Stimulated activated CD4-positive, alpha-beta T cell treated with anti-CD3 and anti-CD28 coated beads, Interleukin-4, amount 100 ng/mL, for 48 hours (primary cell): ENCODE measurements around the gene POFUT2.

Experiments
- DNase-seq, 2 donors: peaks; one replicate each; pipeline ENCODE4 v3.0.0-alpha.2; 2020; ENCODE audit warnings: low read depth in 2 of 2

POFUT2 gene

GRCh38 chr21:45262616-45263015, 25.1 kb downstream of the POFUT2 start:
- no peak for DNase-seq

- no peak for DNase-seq
Measured at GRCh38 chr21:45262041-45262581, 25.6 kb downstream of the POFUT2 start.

DNA sequence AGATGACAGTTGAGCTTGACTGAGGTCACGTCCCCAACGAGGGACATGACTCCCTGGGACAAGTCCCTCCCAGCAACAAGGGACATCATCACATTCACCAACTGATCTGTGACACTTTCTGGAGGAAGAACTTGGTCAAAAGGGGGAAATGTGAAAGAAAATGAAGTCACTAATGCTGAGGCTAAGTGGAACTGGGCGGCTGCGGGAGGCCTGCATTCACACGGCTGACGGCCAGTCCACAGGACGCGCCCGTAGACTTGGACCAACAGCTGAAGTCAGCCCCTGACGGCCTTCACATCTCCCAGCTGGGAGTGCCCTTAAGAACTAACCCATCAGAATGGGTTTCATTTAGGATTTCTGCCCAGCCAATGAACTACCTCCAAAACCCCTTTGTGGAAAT, 26.6 kb downstream of the POFUT2 start:
- DNase-seq: no peak

DNA sequence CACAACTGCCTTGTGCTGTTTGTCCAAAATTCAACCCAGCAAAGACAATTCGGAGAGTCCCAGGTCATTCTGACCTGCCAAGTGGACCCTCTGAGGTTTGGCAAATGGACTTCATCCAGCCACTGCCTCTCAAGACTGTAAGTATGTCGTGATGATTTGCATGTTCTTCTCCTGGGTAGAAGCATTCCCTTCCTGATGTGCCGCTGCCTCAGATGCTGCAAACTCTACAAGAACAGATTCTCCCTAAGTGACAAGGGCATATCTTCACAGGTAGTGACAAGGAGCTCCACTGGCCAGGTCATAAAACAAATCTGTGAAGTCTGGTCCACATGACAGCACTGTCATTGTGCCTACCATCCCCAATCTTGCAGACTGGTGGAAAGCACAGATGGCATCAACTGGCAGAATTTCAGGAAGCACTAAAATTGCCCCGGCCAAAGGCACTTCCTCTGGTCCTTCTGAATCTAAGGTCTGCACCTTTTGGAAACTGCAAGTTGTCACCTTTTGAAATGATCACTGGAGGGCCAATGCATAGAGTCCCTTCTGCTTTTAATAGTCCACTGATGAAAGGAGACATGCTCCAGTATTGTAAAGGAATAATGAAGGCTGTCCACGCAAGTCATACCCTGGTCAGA, 27.4 kb downstream of the POFUT2 start:
- DNase-seq: no peak

GRCh38 chr21:45259206-45259840, 28.4 kb downstream of the POFUT2 start:
- no peak for DNase-seq

DNA sequence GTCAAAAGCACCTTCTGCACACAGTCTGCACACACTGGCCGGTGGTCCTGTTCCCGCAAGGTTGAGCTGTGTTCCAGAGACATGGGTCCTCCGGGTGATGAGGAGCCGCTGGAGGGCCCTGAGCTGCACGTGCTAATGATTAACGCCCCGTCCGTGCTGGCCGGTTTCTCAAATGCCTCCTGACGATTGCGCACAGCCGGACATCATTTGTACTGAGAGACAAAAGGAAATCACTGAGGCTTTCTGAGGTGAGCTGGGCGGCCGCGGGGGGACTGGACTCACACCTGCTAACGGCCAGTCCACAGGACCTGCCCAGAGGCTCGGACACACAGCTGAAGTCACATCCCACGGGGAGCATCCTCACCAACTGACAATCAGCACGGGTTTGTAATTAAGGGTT, 29.2 kb downstream of the POFUT2 start:
- DNase-seq: no peak

DNA sequence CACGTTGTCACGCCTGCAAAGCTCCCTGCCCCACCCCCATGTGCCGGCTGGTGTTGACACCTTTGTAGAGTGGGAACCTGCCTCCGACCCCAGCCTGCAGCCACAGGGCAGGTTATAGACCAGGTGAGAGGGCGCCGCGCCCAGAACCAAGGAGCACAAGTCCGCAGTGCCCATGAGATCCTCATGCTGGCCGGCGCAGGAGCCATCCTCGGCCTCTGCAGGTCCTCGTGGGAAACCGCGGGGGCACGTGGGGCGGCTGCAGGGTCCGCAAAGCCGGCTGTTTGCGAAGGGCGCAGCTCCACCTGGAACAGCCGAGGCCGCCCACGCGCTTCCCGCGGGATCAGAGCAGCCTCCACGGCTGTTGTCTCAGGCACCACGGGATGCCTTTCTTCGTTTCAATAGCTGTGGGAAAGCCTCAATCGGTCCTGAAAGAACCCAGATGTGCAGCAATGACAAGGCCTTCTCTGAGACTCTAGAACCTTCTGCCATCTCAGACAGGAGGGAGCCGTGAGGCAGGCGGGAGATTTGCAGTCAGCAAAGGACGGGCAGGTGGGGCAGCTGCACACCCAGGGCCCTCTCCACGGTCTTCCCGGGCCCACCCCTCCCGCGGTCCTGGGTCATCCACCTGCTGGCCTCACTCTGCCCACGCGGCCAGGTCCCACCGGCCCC, 29.9 kb downstream of the POFUT2 start:
- DNase-seq: no peak

DNA sequence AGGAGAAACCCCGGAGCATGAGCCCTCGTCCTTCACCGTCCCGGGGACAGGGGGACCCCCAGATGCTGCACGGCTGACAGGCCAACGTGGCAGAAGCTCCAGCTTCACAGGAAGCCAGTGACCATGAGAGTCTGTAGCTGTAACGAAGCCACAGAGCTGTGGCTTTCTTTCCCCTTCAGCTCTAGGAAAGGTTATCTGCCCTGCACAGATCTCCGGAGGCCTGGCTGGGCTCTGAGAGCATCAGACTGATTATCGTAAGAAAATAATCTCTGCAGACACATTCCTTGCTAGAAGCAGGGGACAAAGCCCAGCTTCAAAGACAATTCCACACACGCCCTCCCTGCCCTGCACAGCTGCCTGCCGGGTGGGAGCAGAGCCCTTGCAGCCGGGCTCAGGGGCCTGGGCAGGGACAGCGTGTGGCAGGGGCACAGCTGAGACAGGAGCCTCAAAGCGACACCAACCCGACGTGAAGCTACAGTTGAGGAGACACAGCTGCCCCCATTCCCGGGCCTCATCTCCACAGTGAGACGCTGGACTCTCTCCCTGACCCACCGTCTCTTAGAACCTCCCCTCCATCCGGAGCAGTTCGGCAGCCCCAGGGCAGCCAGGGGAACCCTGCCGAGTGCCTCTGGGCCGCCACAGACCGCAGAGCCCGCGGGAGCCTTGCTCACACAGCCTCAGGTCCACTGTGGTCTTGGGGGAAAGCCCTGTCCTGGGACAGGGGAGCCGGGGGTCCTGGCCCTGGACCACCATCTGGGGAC, 30.6 kb downstream of the POFUT2 start:
- DNase-seq: no peak

- DNase-seq: no peak
Measured at GRCh38 chr21:45256021-45256911, 31.4 kb downstream of the POFUT2 start.

- no peak for DNase-seq
Measured at GRCh38 chr21:45255381-45256020, 32.2 kb downstream of the POFUT2 start.

DNA sequence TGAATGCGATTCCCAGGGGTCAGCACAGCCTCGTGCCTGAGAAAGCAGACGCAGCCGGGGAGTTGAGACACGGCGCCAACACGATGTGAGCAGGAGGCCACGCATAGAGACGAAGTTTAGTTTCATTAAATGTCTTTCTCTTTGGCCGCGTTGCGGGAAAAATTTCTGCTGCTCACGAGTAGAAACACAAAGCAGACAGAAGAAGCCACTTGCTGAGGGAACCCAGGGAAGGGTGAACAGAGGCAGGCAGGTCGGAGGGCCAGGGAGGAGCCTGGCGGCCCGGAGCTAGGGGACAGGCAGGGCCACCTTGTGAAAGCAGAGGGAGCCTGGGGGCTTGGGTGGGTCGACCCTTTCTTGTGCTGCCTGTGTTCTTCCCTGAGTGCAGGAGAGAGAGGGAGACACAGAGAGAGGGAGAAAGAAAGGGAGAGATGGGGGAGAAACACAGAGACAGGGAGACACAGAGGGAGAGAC, 33.2 kb downstream of the POFUT2 start:
- DNase-seq: no peak

DNA sequence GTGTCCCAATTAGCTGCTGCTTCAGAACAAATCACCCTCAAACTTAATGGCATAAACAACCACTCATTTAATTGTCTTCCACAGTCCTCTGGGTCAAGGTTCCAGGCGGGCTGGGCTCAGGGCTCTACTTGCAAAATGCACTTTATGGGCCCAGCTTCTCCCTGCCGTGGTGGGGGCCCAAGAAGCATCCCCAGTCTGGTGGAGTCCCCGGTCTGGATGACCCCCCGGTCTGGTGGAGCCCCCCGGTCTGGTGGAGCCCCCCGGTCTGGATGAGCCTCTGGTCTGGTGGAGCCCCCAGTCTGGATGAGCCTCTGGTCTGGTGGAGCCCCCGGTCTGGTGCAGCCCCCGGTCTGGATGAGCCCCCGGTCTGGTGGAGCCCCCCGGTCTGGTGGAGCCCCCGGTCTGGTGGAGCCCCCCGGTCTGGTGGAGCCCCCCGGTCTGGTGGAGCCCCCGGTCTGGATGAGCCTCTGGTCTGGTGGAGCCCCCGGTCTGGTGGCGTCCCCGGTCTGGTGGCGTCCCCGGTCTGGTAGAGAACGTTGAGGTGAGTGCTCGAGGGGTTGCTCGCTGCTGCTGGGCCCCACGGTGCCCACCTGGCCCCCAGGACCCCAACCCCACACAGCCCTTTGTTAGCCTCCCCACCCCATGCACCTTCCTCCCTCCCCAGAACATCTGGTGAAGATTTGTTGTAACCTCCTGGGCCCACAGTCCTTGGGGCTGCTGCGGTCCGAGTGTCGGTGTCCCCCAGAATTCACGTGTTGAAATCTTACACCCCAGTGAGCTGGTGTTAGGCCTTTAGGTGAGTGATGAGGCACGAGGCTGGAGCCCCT, 33.8 kb downstream of the POFUT2 start:
- DNase-seq: no peak

GRCh38 chr21:45253180-45253579, 34.5 kb downstream of the POFUT2 start:
- DNase-seq: no peak

- no peak for DNase-seq
Measured at GRCh38 chr21:45252448-45252925, 35.2 kb downstream of the POFUT2 start.

DNA sequence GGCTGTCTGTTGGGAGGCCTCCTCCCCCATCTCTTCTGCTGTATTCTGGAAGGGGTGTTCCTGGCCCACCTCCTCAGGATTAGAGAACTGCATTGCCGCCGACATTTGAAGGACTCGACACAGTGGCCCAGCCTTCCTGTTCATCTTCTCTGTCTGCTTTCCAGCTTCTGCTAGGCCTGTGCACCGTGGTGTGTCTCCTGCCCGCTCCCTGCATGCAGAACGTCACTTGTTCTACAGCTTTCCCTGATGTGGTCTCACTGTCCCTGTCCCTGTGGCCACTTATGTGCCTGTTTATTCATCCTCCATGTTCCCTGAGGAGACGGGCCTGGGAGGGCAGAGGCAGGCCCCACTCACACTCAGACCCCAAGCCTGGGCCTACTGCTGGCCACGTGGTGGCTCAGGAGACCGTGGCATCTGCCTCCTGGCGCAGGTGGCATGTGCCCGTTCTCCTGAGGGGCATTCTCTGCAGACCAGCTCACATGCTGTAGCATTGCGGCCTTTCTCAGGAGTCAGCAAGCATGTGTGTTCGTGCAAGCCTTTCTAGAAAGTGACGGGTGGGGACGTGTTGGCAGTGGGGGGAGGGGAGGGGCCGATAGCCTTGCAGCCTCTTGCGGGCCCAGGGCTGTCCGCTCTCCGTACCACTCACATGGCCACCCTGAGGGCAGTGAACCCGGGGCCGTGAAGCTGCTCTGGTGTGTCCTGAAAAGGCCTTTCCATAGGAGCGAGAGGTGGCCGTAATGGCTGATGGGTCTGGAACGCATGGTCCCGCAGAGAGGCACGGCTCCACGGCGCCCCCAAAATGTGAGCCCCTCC, 35.9 kb downstream of the POFUT2 start:
- DNase-seq: no peak

- DNase-seq: no peak
Measured at GRCh38 chr21:45250914-45251634, 36.6 kb downstream of the POFUT2 start.

DNA sequence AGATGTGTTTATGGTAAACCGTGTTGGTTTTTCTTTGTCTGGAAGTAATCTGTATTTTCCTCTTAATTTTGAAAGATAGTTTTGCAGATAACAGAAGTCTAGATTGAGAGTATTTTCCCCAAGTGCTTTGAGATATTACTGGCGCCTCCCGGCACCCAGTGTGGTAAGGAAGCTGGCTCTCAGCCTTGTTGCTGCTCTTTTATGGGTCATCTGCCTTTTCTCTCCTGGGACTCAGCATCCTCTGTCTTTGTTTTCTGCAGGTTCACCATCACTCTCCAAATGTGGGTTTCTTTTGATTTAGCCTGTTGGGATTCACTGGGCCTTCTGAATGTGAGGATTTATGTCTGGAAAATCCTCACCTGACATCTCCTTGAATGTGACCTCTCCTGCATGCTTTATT, 37.4 kb downstream of the POFUT2 start:
- DNase-seq: no peak

GRCh38 chr21:45249626-45250025, 38.1 kb downstream of the POFUT2 start:
- no peak for DNase-seq
